Stomach (tissue), 9 donors: ENCODE data around the gene CHADL. TPM values are rescaled to one million over a fixed set of nuclear protein-coding genes. Genes with fewer than 3 reads are reported as not detected.
A peak's percentile ranks its signal among the peaks of the same experiment; 100 is the strongest.
"Not testable (repeated sequence)": the region's sequence is repeated elsewhere in the genome, so short reads cannot be mapped to it uniquely, and the experiment has no call there.

Experiments used
- DNase-seq, 2 donors: peaks; one replicate each; pipeline versions ENCODE4 v3.0.0 to v3.0.0-alpha.2; 2013 to 2019
- H3K27ac ChIP-seq, 5 donors: fragments of 200-600 bp in 4 of 5; sonication (generic) in 4 of 5; one replicate each; pipeline ENCODE4 v1.5.1; 2013 to 2019; ENCODE audit warnings: mild to moderate bottlenecking in 1 of 5, moderate library complexity in 1 of 5
- H3K27me3 ChIP-seq, 3 donors: fragments of 200-600 bp; sonication (generic); one replicate each; pipeline ENCODE4 v1.5.1; 2017 to 2019; ENCODE audit warnings: mixed run types in 1 of 3
- H3K36me3 ChIP-seq, 4 donors: fragments of 200-600 bp; sonication (generic); 1 replicate in 3 of 4; 2 replicates in 1 of 4; pipeline ENCODE4 v1.5.1; 2016 to 2019
- H3K4me1 ChIP-seq, 4 donors: fragments of 200-600 bp; sonication (generic); one replicate each; pipeline ENCODE4 v1.5.1; 2016 to 2019
- H3K4me3 ChIP-seq, 4 donors: fragments of 200-600 bp; sonication (generic) in 3 of 4; one replicate each; pipeline ENCODE4 v1.5.1; 2016 to 2019; ENCODE audit warnings: mild to moderate bottlenecking in 1 of 4
- H3K9me3 ChIP-seq, 4 donors: fragments of 200-600 bp; sonication (generic); one replicate each; pipeline ENCODE4 v1.5.1; 2016 to 2019
- CTCF ChIP-seq, 7 experiments: fragments of 450-650 bp in 4 of 7; fragments of 200-600 bp in 3 of 7; sonication (generic) in 3 of 7; IDR thresholded peaks; one replicate each; pipeline ENCODE4 v1.5.1; 2016 to 2019; ENCODE audit warnings: antibody characterized with exemption in 7 of 7, control low read depth in 2 of 7, mild to moderate bottlenecking in 1 of 7
- EP300 ChIP-seq: sonication (generic); formaldehyde crosslinking; IDR thresholded peaks from one replicate; pipeline ENCODE4 v1.6.1; 2017; ENCODE audit warnings: antibody characterized with exemption
- POLR2A ChIP-seq, 4 donors: fragments of 450-650 bp; IDR thresholded peaks; one replicate each; pipeline ENCODE4 v1.6.1; 2016; ENCODE audit warnings: antibody characterized with exemption in 4 of 4, control low read depth in 2 of 4, mild to moderate bottlenecking in 1 of 4, moderate library complexity in 1 of 4
- POLR2AphosphoS5 ChIP-seq, 3 donors: sonication (generic); formaldehyde crosslinking; IDR thresholded peaks; one replicate each; pipeline ENCODE4 v1.6.1; 2016; ENCODE audit warnings: antibody characterized with exemption in 3 of 3
- WGBS, 5 donors: extraction: QIAGEN DNeasy Blood & Tissue Kit in 3 of 5; methylation state at CpG; one replicate each; pipeline versions ENCODE4 v1.1.5 to v1.1.7; 2013 to 2018; 5-methylcytosine and 5-hydroxymethylcytosine counted together
- intact Hi-C: fragments of 100-400 bp; cut with DNase I; formaldehyde crosslinking; loops from one replicate; pipeline ENCODE4 v1.15.1; 2023; ENCODE audit warnings: low total_unique reads
- polyA plus RNA-seq, 3 donors: library from polyadenylated mRNA; stranded (reverse); fragments of 200-250 nt; gene quantifications; one replicate each; pipeline ENCODE4 v1.2.3, GENCODE V29; 2013
- small RNA-seq, 4 donors: library from RNA; depleted of rRNA; stranded (forward); fragments of <200 nt; gene quantifications; one replicate each; pipeline ENCODE3, GENCODE V24; 2016
- total RNA-seq, 5 donors: library from RNA; depleted of rRNA; stranded (reverse); fragments of >200 nt; gene quantifications; one replicate each; pipeline versions ENCODE4 v1.1.0 to v1.2.3, GENCODE V29; 2014 to 2016
- donor health status: healthy with polysubstance abuse.
- donor health status: Bipolar disorder and iron deficiency.
- donor health status: healthy.

Gene CHADL
- total and polyA plus RNA-seq, 8 donors, result 1.4 to 15.6 (median 5.4) TPM

- no peak overlapping the region for H3K4me3 ChIP-seq
- no peak for TF ChIP-seq POLR2AphosphoS5 (IDR thresholded peaks at IDR 0.05)
- no peak for TF ChIP-seq EP300
- no peak for TF ChIP-seq POLR2A (IDR thresholded peaks at IDR 0.05)
- TF ChIP-seq CTCF (IDR thresholded peaks at IDR 0.05), result no peak
- 53 to 72% (median 64%) methylated on average over 3 of the region's 3 CpGs for WGBS, 5 donors
- peaks cover 0 to 6% (median 3%) of the 10 kb centered on the region in 4 donors for H3K4me1 ChIP-seq
- intact Hi-C loops, result no loop called here
- peaks cover 0 to 14% (median 12%) of the 10 kb centered on the region in 4 donors for H3K36me3 ChIP-seq
- DNase-seq, result no peak
- H3K9me3 ChIP-seq, result no peaks in the 10 kb centered on the region
- no peaks in the 10 kb centered on the region for H3K27me3 ChIP-seq
- no peak overlapping the region for H3K27ac ChIP-seq
Measured at GRCh38 chr22:41184679-41185078, 56.1 kb downstream of the CHADL start.

- Histone ChIP-seq H3K9me3 (no peaks in the 10 kb centered on the region), H3K4me1 (peaks cover 0 to 10% (median 3%) of the 10 kb centered on the region in 4 donors), H3K4me3 (no peak overlapping the region), H3K36me3 (peaks cover 25 to 44% (median 41%) of the 10 kb centered on the region in 4 donors), H3K27ac (peak overlapping the region in 1 of 5 donors; percentile 40), H3K27me3 (no peaks in the 10 kb centered on the region)
- DNase-seq, result peak in 1 of 2 donors; percentile 16
- TF ChIP-seq POLR2AphosphoS5 (IDR thresholded peaks at IDR 0.05) (peak in 1 of 3 donors; percentile 16), EP300 (no peak)
- intact Hi-C loops, result no loop called here
- WGBS, 5 donors, result 70 to 84% (median 78%) methylated on average over 15 of the region's 15 CpGs
Measured at GRCh38 chr22:41181349-41182241, 59.1 kb downstream of the CHADL start.

GRCh38 chr22:41180926-41181325 lies 59.8 kb downstream of the CHADL start:
- H3K4me1 ChIP-seq, result peaks cover 0 to 10% (median 3%) of the 10 kb centered on the region in 4 donors
- no peak overlapping the region for H3K4me3 ChIP-seq
- TF ChIP-seq POLR2AphosphoS5 (IDR thresholded peaks at IDR 0.05) (no peak), POLR2A (IDR thresholded peaks at IDR 0.05) (no peak), CTCF (IDR thresholded peaks at IDR 0.05) (no peak)
- DNase-seq, result no peak
- H3K27me3 ChIP-seq, result no peaks in the 10 kb centered on the region
- peaks cover 32 to 50% (median 48%) of the 10 kb centered on the region in 4 donors for H3K36me3 ChIP-seq
- WGBS, 5 donors, result 74 to 89% (median 81%) methylated on average over 3 of the region's 3 CpGs
- intact Hi-C loops, result no loop called here
- H3K27ac ChIP-seq, result no peak overlapping the region
- H3K9me3 ChIP-seq, result no peaks in the 10 kb centered on the region

GRCh38 chr22:41180362-41180761 lies 60.4 kb downstream of the CHADL start:
- H3K27ac ChIP-seq, H3K27me3 ChIP-seq, H3K4me1 ChIP-seq, intact Hi-C loops, H3K9me3 ChIP-seq, H3K4me3 ChIP-seq, DNase-seq: not testable (repeated sequence)
- WGBS, 5 donors, result 92 to 98% (median 97%) methylated on average over 6 of the region's 6 CpGs
- H3K36me3 ChIP-seq, result peaks cover 37 to 56% (median 53%) of the 10 kb centered on the region in 4 donors

Small RNA genes lying within 50 kb of the gene (small RNA-seq; reads per million reads assigned to genes)
- 0 reads per million in 4 donors for gene MIR6889

Other genes with a start within 250 kb of the CHADL start
- 100 to 1,000 TPM in 3 of 5 donors, 10 to 100 TPM in 2; 75.0 to 164 (median 116) TPM for gene EP300, start 148.3 kb downstream of the CHADL start, total RNA-seq
- 1 to 10 TPM; 4.3 to 6.0 (median 5.7) TPM for gene EP300, start 148.3 kb downstream of the CHADL start, polyA plus RNA-seq
- 10 to 100 TPM in 4 of 5 donors, 1 to 10 TPM in 1; 3.2 to 69.6 (median 15.1) TPM for gene L3MBTL2, start 35.6 kb downstream of the CHADL start, total RNA-seq
- 10 to 100 TPM; 11.0 to 13.2 (median 11.5) TPM for gene L3MBTL2, start 35.6 kb downstream of the CHADL start, polyA plus RNA-seq
- gene RANGAP1, start 45.3 kb upstream of the CHADL start, total RNA-seq, result 100 to 1,000 TPM in 2 of 5 donors, 10 to 100 TPM in 3; 18.9 to 127 (median 61.7) TPM
- 10 to 100 TPM; 29.5 to 40.0 (median 37.0) TPM for gene RANGAP1, start 45.3 kb upstream of the CHADL start, polyA plus RNA-seq
- gene ZC3H7B, start 60.6 kb upstream of the CHADL start, total RNA-seq, result 10 to 100 TPM in 4 of 5 donors, 1 to 10 TPM in 1; 4.7 to 40.1 (median 29.7) TPM
- 10 to 100 TPM; 13.5 to 29.0 (median 20.5) TPM for gene ZC3H7B, start 60.6 kb upstream of the CHADL start, polyA plus RNA-seq
- gene TEF, start 141.0 kb upstream of the CHADL start, total RNA-seq, result 10 to 100 TPM in 3 of 5 donors, 1 to 10 TPM in 2; 7.0 to 29.1 (median 19.3) TPM
- gene TEF, start 141.0 kb upstream of the CHADL start, polyA plus RNA-seq, result 10 to 100 TPM in 1 of 3 donors, 1 to 10 TPM in 2; 6.7 to 12.2 (median 8.2) TPM
- gene TOB2, start 205.9 kb upstream of the CHADL start, total RNA-seq, result 10 to 100 TPM; 19.8 to 42.4 (median 31.5) TPM
- 10 to 100 TPM; 11.0 to 17.1 (median 13.0) TPM for gene TOB2, start 205.9 kb upstream of the CHADL start, polyA plus RNA-seq
- 10 to 100 TPM in 4 of 5 donors, under 1 TPM in 1; 0.58 to 54.5 (median 28.8) TPM for gene PHF5A, start 227.8 kb upstream of the CHADL start, total RNA-seq
- gene PHF5A, start 227.8 kb upstream of the CHADL start, polyA plus RNA-seq, result 10 to 100 TPM; 42.8 to 51.9 (median 48.0) TPM
- 100 to 1,000 TPM in 3 of 5 donors, 10 to 100 TPM in 2; 87.0 to 238 (median 116) TPM for gene ACO2, start 228.2 kb upstream of the CHADL start, total RNA-seq
- 10 to 100 TPM; 46.6 to 51.5 (median 51.1) TPM for gene ACO2, start 228.2 kb upstream of the CHADL start, polyA plus RNA-seq